Heart left ventricle (tissue), 16 donors: Measurements from ENCODE around the gene CDC42EP5. TPM values are rescaled to one million over a fixed set of nuclear protein-coding genes. Genes with fewer than 3 reads are reported as not detected.

Experiments
- ATAC-seq, 4 donors: fragments of 200-7000 bp; cut with Tn5 transposase; one replicate each; pipeline ENCODE4 v1.9.1; 2020 to 2022; ENCODE audit warnings: moderate library complexity in 4 of 4, mild to moderate bottlenecking in 3 of 4, moderate number of reproducible peaks in 1 of 4
- DNase-seq, 5 donors: peaks; one replicate each; pipeline ENCODE4 v3.0.0-alpha.2; 2020
- H3K27ac ChIP-seq, 12 donors: fragments of 200-600 bp; sonication (generic) in 4 of 12; one replicate each; pipeline versions ENCODE4 v1.5.0 to v1.8.0; 2016 to 2022; ENCODE audit warnings: mild to moderate bottlenecking in 2 of 12
- H3K27me3 ChIP-seq, 9 donors: fragments of 200-600 bp; sonication (generic) in 2 of 9; one replicate each; pipeline versions ENCODE4 v1.5.1 to v1.8.0; 2016 to 2022; ENCODE audit warnings: mild to moderate bottlenecking in 3 of 9
- H3K36me3 ChIP-seq, 9 donors: fragments of 200-600 bp; sonication (generic) in 2 of 9; one replicate each; pipeline versions ENCODE4 v1.5.0 to v1.8.0; 2018 to 2022; ENCODE audit warnings: mild to moderate bottlenecking in 2 of 9
- H3K4me1 ChIP-seq, 12 donors: fragments of 200-600 bp; sonication (generic) in 4 of 12; one replicate each; pipeline versions ENCODE4 v1.5.0 to v1.8.0; 2016 to 2022; ENCODE audit warnings: mild to moderate bottlenecking in 3 of 12
- H3K4me3 ChIP-seq, 12 donors: fragments of 200-600 bp; sonication (generic) in 4 of 12; one replicate each; pipeline versions ENCODE4 v1.5.0 to v1.8.0; 2017 to 2022; ENCODE audit warnings: mild to moderate bottlenecking in 9 of 12, moderate library complexity in 4 of 12
- H3K9me3 ChIP-seq, 12 donors: fragments of 200-600 bp; sonication (generic) in 4 of 12; one replicate each; pipeline versions ENCODE4 v1.5.0 to v1.8.0; 2016 to 2022; ENCODE audit warnings: mild to moderate bottlenecking in 1 of 12
- CTCF ChIP-seq, 12 donors: fragments of 200-600 bp; sonication (generic) in 4 of 12; IDR thresholded peaks; one replicate each; pipeline versions ENCODE4 v1.5.0 to v1.8.0; 2018 to 2022; ENCODE audit warnings: antibody characterized with exemption in 12 of 12, mild to moderate bottlenecking in 5 of 12
- POLR2A ChIP-seq, 2 donors: fragments of 450-650 bp; IDR thresholded peaks; one replicate each; pipeline ENCODE4 v1.6.1; 2017; ENCODE audit warnings: antibody characterized with exemption in 2 of 2, mild to moderate bottlenecking in 2 of 2, moderate library complexity in 2 of 2
- WGBS, 4 donors: extraction: QIAGEN DNeasy Blood & Tissue Kit in 2 of 4; methylation state at CpG; one replicate each; pipeline versions ENCODE4 v1.1.5 to v1.1.7; 2013 to 2018; 5-methylcytosine and 5-hydroxymethylcytosine counted together
- intact Hi-C, 10 donors: fragments of 100-400 bp; cut with DNase I; formaldehyde crosslinking; loops; one replicate each; pipeline versions ENCODE4 v1.11.1 to v1.14.2; 2022
- polyA plus RNA-seq, 2 donors: library from polyadenylated mRNA; stranded (reverse); fragments of 200-250 nt; gene quantifications; one replicate each; pipeline ENCODE4 v1.2.3, GENCODE V29; 2013
- total RNA-seq, 9 donors: library from RNA; depleted of rRNA in 2 of 9; stranded (reverse); fragments of >200 nt in 2 of 9; fragmentation: NEBNext Ultra II Directional in 3 of 9; extraction: Animal tissue kit (Norgen Biotek cat#: 25700) in 3 of 9; gene quantifications; one replicate each; pipeline versions ENCODE4 v1.1.0 to v1.2.4, GENCODE V29; 2016 to 2023
- donor health status: ischemic (EF 13 %, LVEDD 7.1; RV severe dilation, severe dysfunction).
- donor health status: healthy with polysubstance abuse.
- donor health status: DM: no; HTN: yes; CAD: no.
- donor health status: DM: no; HTN: no; CAD: no.
- donor health status: ischemic (EF 25% LVEDD 6.9; RV normal size, moderate dysfunction).
- donor health status: ischemic (EF 25% LVEDD 5.7; RV mildly dilated, moderate dysfunction).
- donor health status: healthy.
- donor health status: DM: yes; HTN: yes; CAD: no.
- donor health status: ischemic (EF 35%, LVEDD 5.7; RV mildly dilated, moderate dysfunction).
- donor health status: nonischemic (EF 11% LVEDD 7.7; RV severe dilation, severe dysfunction).
- donor health status: DM: yes; HTN: yes; CAD: no.
- donor health status: PGD.
- donor health status: ischemic (EF 29% LVEDD 5.4; RV normal size, mild dysfunction).
- donor health status: nonischemic (EF 23%, LVEDD 6.1; RV moderate dilation, normal function).

Gene CDC42EP5
- total and polyA plus RNA-seq, 11 donors: 5.6 to 16.3 (median 9.7) TPM

GRCh38 chr19:54453921-54454780 lies 18.9 kb downstream of the CDC42EP5 start:
- Histone ChIP-seq H3K4me3 (no peak overlapping the region), H3K27ac (no peak overlapping the region), H3K4me1 (peaks cover 7 to 43% (median 22%) of the 10 kb centered on the region in 12 donors), H3K9me3 (no peaks in the 10 kb centered on the region), H3K27me3 (no peaks in the 10 kb centered on the region), H3K36me3 (peaks cover 4 to 86% (median 82%) of the 10 kb centered on the region in 9 donors)
- no peak for TF ChIP-seq CTCF (IDR thresholded peaks at IDR 0.05)
- TF ChIP-seq POLR2A (IDR thresholded peaks at IDR 0.05): no peak
- ATAC-seq: no peak
- DNase-seq: no peak
- intact Hi-C loops: no loop called here
- WGBS, 4 donors: 86 to 94% (median 91%) methylated on average over 18 to 31 of the region's 31 CpGs

- Histone ChIP-seq H3K9me3 (no peaks in the 10 kb centered on the region), H3K4me3 (no peak overlapping the region), H3K36me3 (peaks cover 4 to 71% (median 66%) of the 10 kb centered on the region in 9 donors), H3K27ac (no peak overlapping the region), H3K27me3 (no peaks in the 10 kb centered on the region), H3K4me1 (peaks cover 7 to 40% (median 25%) of the 10 kb centered on the region in 12 donors)
- TF ChIP-seq CTCF (IDR thresholded peaks at IDR 0.05) (no peak), POLR2A (IDR thresholded peaks at IDR 0.05) (no peak)
- intact Hi-C loops: no loop called here
- ATAC-seq: no peak
- 82 to 92% (median 90%) methylated on average over 4 to 11 of the region's 11 CpGs for whole genome bisulfite sequencing, 4 donors
- DNase-seq: no peak
These were observed 20.5 kb downstream of the CDC42EP5 start for GRCh38 chr19:54452626-54453025.

- peaks cover 4 to 65% (median 60%) of the 10 kb centered on the region in 9 donors for H3K36me3 ChIP-seq
- TF ChIP-seq CTCF (IDR thresholded peaks at IDR 0.05) (no peak), POLR2A (IDR thresholded peaks at IDR 0.05) (no peak)
- H3K27ac ChIP-seq: no peak overlapping the region
- H3K4me3 ChIP-seq: no peak overlapping the region
- ATAC-seq (no peak), DNase-seq (no peak)
- intact Hi-C loops: no loop called here
- H3K27me3 ChIP-seq: no peaks in the 10 kb centered on the region
- H3K9me3 ChIP-seq: no peaks in the 10 kb centered on the region
- H3K4me1 ChIP-seq: peaks cover 7 to 47% (median 32%) of the 10 kb centered on the region in 12 donors
- WGBS, 4 donors: 82 to 86% (median 85%) methylated on average over 11 of the region's 11 CpGs
These were observed 21.1 kb downstream of the CDC42EP5 start for GRCh38 chr19:54451997-54452396.

- Histone ChIP-seq H3K9me3 (no peaks in the 10 kb centered on the region), H3K4me1 (peaks cover 11 to 52% (median 35%) of the 10 kb centered on the region in 12 donors), H3K36me3 (peaks cover 4 to 59% (median 54%) of the 10 kb centered on the region in 9 donors), H3K27me3 (no peaks in the 10 kb centered on the region), H3K27ac (peak overlapping the region in 1 of 12 donors; percentile 58), H3K4me3 (peak overlapping the region in 3 of 12 donors; percentile 80 to 99 (median 96))
- intact Hi-C loops: no loop called here
- TF ChIP-seq CTCF (IDR thresholded peaks at IDR 0.05): no peak
- no peak for TF ChIP-seq POLR2A (IDR thresholded peaks at IDR 0.05)
- no peak for ATAC-seq
- 66 to 76% (median 73%) methylated on average over 9 of the region's 9 CpGs for WGBS, 4 donors
- DNase-seq: no peak
These were observed 21.7 kb downstream of the CDC42EP5 start for GRCh38 chr19:54451331-54451871.
